NCI-H748 treated with DMSO at 0.1 percent for 48 hours (cell line): ENCODE results near the gene RAB3A.
"Not testable (repeated sequence)": the region's sequence is repeated elsewhere in the genome, so short reads cannot be mapped to it uniquely, and the experiment has no call there.

Source experiments
- DNase-seq: peaks from one replicate; lab custom pipeline; 2025; lab: John Stamatoyannopoulos, UW

RAB3A gene

GRCh38 chr19:18168673-18169381 is 35.0 kb downstream of the RAB3A start:
- DNase-seq: no peak

DNA sequence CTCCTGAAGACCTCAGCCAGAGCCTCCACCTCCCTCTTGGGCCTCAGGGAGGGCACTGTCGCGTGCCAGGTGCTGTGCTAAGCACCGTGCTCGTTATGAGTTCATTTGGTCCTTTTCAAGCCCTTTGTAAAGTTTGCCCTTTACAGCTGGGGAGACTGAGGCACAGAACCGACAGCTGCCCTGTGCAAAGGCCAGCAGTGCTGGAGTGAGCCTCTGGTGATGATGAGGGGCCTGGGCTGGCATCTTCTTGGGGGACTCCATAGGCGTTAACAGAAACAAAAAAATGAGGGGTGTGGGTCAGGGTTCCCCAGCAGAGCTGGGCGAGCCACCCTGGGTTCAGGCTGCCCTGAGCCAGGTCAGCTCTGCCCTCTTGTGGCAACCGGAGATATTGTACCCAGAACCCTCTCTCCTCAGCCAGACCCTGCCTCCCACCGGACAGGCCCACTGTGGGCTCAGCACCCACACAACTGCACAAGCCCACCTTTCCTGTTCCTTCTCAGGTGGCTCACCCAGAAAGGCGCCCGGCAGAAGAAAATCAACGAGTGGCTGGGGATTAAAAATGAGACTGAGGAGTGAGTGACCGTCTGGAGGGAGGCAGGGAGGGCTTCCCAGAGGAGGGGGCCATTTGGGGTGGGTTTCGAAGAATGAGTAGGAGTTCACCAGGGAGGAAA is 35.7 kb downstream of the RAB3A start:
- DNase-seq: no peak

GRCh38 chr19:18167011-18167410 is 36.8 kb downstream of the RAB3A start:
- DNase-seq: no peak

- no peak for DNase-seq
Observed at GRCh38 chr19:18165794-18166544, 37.9 kb downstream of the RAB3A start.

- DNase-seq: no peak
Observed at GRCh38 chr19:18164072-18164471, 39.8 kb downstream of the RAB3A start.

GRCh38 chr19:18161636-18162002 is 42.2 kb downstream of the RAB3A start:
- no peak for DNase-seq

DNA sequence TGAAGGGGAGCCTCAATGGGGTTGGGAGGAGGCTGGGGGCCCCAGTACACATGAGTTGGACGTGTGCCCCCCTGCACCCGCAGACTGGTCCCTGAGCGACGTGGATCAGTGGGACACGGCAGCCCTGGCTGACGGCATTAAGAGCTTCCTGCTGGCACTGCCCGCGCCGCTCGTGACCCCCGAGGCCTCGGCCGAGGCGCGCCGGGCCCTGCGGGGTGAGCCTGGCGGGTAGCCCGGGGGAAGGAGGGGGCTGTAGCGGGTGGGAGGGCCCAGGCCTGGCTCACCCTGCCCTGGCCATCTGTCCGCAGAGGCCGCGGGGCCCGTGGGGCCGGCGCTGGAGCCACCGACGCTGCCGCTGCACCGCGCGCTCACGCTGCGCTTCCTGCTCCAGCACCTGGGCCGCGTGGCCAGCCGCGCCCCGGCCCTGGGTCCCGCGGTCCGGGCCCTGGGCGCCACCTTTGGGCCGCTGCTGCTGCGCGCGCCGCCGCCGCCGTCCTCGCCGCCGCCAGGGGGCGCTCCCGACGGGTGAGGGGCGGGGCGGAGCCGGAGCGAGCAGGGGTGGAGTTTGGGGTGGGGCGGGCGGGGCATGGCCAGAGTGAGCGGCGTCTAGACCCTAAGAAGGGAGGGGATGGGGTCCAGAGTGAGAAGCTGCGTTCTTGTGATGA is 42.7 kb downstream of the RAB3A start:
- no peak for DNase-seq

DNA sequence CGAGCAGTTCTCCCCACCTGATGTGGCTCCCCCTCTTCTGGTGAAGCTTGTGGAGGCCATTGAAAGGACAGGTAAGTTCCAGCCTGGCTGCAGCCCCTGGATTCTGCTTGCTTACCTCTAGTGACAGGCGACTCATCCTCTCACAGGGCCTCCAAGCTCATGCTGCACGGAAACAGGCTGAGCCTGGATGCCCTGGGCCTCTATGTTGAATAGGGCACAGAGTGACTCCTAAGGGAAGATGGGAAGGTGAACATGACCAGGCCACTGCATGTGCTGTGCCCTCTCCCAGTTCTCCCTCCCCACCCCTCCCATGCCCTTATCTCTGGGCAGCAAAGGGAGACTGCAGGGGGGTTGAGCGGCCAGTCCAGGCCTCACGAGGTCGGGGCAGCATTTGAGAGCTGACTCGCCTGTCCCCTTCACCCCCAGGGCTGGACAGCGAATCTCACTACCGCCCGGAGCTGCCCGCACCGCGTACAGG is 43.3 kb downstream of the RAB3A start:
- no peak for DNase-seq

GRCh38 chr19:18159810-18160209 is 44.0 kb downstream of the RAB3A start:
- DNase-seq: no peak

GRCh38 chr19:18159059-18159616 is 44.7 kb downstream of the RAB3A start:
- DNase-seq: not testable (repeated sequence)

GRCh38 chr19:18158467-18158866 is 45.4 kb downstream of the RAB3A start:
- DNase-seq: no peak

- no peak for DNase-seq
Observed at GRCh38 chr19:18157465-18158063, 46.3 kb downstream of the RAB3A start.

GRCh38 chr19:18156841-18157464 is 46.9 kb downstream of the RAB3A start:
- DNase-seq: no peak

GRCh38 chr19:18156268-18156667 is 47.6 kb downstream of the RAB3A start:
- DNase-seq: no peak

DNA sequence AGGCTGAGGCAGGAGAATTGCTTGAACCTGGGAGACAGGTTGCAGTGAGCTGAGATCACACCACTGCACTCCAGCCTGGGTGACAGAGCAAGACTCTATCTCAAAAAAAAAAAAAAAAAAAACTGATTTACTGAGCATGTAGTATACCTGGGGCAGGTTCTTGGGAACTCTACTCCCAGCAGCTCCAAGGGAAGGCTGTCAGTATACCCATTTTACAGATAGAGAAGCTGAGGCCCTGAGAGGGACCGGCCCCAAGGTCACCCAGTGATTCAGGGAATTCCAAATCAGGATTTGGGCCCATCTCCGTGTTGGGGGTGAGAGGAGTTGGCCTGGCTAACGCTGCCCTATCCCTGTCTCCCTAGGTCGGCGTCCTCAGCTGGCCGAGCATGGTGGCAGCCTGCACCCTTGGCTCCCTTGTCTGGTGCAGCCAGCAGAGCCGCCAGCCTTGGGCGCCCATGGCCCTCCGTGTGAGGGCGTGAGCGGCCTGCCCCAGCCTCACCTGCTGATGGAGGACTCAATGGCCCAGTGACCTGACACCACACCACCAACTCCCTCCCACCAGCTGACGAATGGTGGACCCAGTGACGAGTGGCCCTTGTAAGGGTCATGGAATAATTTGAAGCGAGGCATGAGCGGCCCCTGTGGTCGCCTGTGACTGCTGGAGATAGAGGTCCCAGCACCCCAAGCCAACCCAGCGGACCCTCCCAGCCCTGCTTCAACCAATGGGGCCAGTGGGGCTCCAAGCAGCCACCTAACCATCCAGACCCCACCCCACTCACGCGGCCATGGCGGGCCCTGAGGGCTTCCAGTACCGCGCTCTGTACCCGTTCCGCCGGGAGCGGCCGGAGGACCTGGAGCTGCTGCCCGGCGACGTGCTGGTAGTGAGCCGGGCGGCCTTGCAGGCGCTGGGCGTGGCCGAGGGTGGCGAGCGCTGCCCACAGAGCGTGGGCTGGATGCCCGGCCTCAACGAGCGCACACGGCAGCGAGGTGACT is 48.5 kb downstream of the RAB3A start:
- DNase-seq: no peak

- DNase-seq: no peak
Observed at GRCh38 chr19:18153556-18154134, 50.2 kb downstream of the RAB3A start.

- peak; percentile 92 for DNase-seq
Observed at GRCh38 chr19:18152817-18153555, 50.9 kb downstream of the RAB3A start, which contains the start of gene PIK3R2. Gene PIK3R2, plus strand, starts transcription at chr19:18153163. Its CDS starts 2,717 bp downstream, at chr19:18155880.

DNA sequence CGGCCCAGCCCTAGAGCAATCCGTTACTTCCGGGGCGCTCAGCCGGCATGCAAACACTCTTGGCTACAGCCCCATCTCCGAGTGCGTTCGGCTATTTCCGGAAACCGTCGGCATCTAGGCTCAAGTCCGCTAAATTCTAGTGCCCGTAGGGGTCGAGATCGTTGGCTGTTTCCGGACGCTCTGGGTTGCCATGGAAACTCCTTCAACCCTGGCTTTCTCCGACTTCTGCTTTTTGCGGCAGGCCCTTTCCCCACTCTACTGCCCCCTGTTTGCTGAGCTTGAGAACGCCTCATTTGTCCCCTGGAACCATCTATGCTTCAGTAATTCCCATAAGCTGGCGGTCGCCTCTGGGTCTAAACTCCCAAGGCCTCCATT is 51.4 kb downstream of the RAB3A start:
- DNase-seq: peak; percentile 84
